Thoracic aorta (tissue), 2 donors: Measurements from ENCODE around the gene EXO1. TPM values are rescaled to one million over a fixed set of nuclear protein-coding genes. Genes with fewer than 3 reads are reported as not detected.

ENCODE experiments used
- ATAC-seq: fragments of 150-250 bp; one replicate; pipeline ENCODE4 v1.8.0; 2017; ENCODE audit warnings: low read depth; ENCODE audit not compliant: insufficient number of reproducible peaks, low FRiP score
- DNase-seq: peaks from one replicate; pipeline ENCODE4 v3.0.0-alpha.2; 2020; ENCODE audit warnings: low spot score
- H3K27ac ChIP-seq, 2 donors: fragments of 200-600 bp; sonication (generic); 1 replicate in 1 of 2; 2 replicates in 1 of 2; pipeline ENCODE4 v1.5.1; 2016; ENCODE audit warnings: mild to moderate bottlenecking in 2 of 2, moderate library complexity in 2 of 2
- H3K27me3 ChIP-seq: fragments of 200-600 bp; sonication (generic); replicated peaks from 2 replicates; pipeline ENCODE4 v1.6.0; 2016; ENCODE audit warnings: mild to moderate bottlenecking; ENCODE audit not compliant: insufficient read depth
- H3K36me3 ChIP-seq: fragments of 200-600 bp; sonication (generic); one replicate; pipeline ENCODE4 v1.5.1; 2016
- H3K4me1 ChIP-seq, 2 donors: fragments of 200-600 bp; sonication (generic); 1 replicate in 1 of 2; 2 replicates in 1 of 2; pipeline versions ENCODE4 v1.5.1 to v1.6.0; 2016; ENCODE audit warnings: low read depth in 2 of 2, mild to moderate bottlenecking in 1 of 2; ENCODE audit not compliant: control insufficient read depth in 1 of 2
- H3K4me3 ChIP-seq: fragments of 200-600 bp; sonication (generic); 2 replicates; pipeline ENCODE4 v1.5.1; 2016; ENCODE audit warnings: mild to moderate bottlenecking
- H3K9me3 ChIP-seq: fragments of 200-600 bp; sonication (generic); 2 replicates; pipeline ENCODE4 v1.5.1; 2016
- total RNA-seq, 2 donors: library from RNA; depleted of rRNA; stranded (reverse); fragments of >200 nt; gene quantifications; one replicate each; pipeline versions ENCODE4 v1.1.0 to v1.2.3, GENCODE V29; 2016
- TF ChIP-seq, protein P1 (sequence below): fragments of 200-600 bp; sonication (generic); IDR thresholded peaks from one replicate; pipeline ENCODE4 v1.5.1; 2019; ENCODE audit warnings: antibody characterized with exemption

The EXO1 gene
- total RNA-seq, 2 donors from 2014 or later, result 0.42 TPM; not detected in 1

DNA sequence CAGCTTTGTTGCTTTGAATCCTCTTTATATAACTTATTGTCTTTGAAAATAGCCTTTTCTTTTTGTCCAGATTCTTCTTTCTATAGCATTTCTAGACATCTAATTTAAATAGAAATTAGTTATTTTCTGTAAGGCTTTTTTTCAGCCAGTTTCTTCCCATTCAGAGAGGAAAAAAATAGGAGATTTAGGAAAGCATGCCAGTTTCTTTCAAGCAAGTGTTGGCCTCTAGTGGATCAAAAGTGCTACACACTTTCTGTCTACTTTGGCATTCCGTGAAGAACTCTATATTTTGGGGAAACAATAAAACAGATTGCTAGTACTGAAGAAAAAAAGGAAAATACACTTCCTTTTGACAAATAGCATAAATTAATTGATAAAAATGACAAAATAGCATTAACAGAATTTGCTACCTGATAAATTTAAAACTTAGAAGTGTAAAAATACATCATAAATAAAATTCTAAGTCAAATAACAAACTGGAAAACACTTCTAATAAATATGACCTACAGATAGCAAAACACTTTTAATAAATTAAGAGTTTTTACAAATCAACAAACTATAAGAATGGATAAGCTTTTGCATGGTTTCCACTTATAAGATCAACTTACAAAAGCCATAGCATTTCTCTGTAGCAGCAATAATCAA is 13.1 kb upstream of the EXO1 start:
- H3K27me3 ChIP-seq, result no peaks in the 10 kb centered on the region
- no peaks in the 10 kb centered on the region for H3K9me3 ChIP-seq
- no peak for ATAC-seq
- no peak overlapping the region for H3K4me3 ChIP-seq
- no peak for DNase-seq
- no peaks in the 10 kb centered on the region for H3K36me3 ChIP-seq
- H3K27ac ChIP-seq, result no peak overlapping the region
- TF ChIP-seq, protein P1, sequence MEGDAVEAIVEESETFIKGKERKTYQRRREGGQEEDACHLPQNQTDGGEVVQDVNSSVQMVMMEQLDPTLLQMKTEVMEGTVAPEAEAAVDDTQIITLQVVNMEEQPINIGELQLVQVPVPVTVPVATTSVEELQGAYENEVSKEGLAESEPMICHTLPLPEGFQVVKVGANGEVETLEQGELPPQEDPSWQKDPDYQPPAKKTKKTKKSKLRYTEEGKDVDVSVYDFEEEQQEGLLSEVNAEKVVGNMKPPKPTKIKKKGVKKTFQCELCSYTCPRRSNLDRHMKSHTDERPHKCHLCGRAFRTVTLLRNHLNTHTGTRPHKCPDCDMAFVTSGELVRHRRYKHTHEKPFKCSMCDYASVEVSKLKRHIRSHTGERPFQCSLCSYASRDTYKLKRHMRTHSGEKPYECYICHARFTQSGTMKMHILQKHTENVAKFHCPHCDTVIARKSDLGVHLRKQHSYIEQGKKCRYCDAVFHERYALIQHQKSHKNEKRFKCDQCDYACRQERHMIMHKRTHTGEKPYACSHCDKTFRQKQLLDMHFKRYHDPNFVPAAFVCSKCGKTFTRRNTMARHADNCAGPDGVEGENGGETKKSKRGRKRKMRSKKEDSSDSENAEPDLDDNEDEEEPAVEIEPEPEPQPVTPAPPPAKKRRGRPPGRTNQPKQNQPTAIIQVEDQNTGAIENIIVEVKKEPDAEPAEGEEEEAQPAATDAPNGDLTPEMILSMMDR, result peak; percentile 63
- no peaks in the 10 kb centered on the region for H3K4me1 ChIP-seq

DNA sequence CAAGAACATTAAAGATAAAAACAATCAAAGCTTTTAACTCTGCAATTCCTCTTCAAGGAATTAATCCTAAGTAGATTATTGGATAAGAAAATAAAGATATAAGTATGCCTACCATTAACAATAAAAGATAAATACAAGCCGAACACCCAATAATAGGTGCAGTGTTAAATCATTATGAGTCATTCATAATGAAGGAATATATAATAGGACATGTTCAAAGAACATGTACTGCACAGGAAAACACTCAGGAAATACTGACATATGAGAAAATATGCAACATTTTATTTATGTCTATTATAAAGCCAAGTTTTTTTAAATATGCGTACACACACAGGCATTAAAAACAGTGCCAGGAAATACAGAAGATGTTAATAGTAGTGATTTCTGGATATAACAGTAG is 11.1 kb upstream of the EXO1 start:
- no peak for ATAC-seq
- no peak overlapping the region for H3K27ac ChIP-seq
- TF ChIP-seq, protein P1, result no peak
- no peaks in the 10 kb centered on the region for H3K27me3 ChIP-seq
- H3K9me3 ChIP-seq, result no peaks in the 10 kb centered on the region
- no peak overlapping the region for H3K4me3 ChIP-seq
- H3K36me3 ChIP-seq, result no peaks in the 10 kb centered on the region
- H3K4me1 ChIP-seq, result no peaks in the 10 kb centered on the region
- DNase-seq, result no peak

DNA sequence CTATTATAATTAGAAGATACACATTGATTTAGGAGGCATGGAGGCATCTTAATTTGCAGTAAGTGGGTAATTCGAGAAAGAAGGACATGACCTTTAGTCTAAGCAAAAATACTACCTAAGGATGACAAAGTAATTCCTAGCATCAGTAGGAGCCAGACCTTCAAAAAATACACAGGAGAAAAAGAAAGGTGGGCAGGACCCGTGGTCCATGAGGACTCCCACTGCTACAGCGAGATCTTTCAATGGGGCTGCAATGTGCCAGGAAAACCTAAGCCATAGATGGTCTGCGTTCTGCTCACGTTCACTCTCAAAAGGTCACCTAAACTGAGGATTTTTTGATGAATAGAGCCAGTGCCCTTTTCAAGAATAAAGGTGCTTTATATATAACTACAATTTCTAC is 10.6 kb upstream of the EXO1 start:
- no peak overlapping the region for H3K4me3 ChIP-seq
- no peaks in the 10 kb centered on the region for H3K9me3 ChIP-seq
- no peak overlapping the region for H3K27ac ChIP-seq
- H3K36me3 ChIP-seq, result no peaks in the 10 kb centered on the region
- H3K27me3 ChIP-seq, result no peaks in the 10 kb centered on the region
- no peaks in the 10 kb centered on the region for H3K4me1 ChIP-seq
- no peak for ATAC-seq
- DNase-seq, result no peak
- TF ChIP-seq, protein P1, result no peak

DNA sequence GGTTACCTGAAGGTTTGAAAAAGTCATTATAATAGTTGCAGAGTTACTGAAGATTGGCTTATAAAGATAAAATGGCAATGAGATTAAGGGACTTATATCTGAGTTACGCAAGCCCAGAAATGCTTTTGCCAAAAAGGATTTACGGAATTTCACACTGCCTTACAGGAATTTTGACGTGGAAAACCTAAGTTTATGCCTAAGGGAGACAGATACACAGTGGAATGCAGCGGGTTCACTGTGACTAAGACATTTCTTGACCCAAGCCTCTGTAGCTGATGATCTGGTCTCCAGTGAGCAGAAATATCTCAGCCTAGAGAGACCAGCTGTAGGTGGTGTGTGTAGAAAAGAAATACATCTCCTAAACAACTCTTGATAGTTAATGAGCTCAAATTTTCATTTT is 10.1 kb upstream of the EXO1 start:
- Histone ChIP-seq H3K4me1 (no peaks in the 10 kb centered on the region), H3K36me3 (no peaks in the 10 kb centered on the region), H3K9me3 (no peaks in the 10 kb centered on the region), H3K27ac (no peak overlapping the region), H3K27me3 (no peaks in the 10 kb centered on the region), H3K4me3 (no peak overlapping the region)
- TF ChIP-seq, protein P1, result no peak
- ATAC-seq (no peak), DNase-seq (no peak)

DNA sequence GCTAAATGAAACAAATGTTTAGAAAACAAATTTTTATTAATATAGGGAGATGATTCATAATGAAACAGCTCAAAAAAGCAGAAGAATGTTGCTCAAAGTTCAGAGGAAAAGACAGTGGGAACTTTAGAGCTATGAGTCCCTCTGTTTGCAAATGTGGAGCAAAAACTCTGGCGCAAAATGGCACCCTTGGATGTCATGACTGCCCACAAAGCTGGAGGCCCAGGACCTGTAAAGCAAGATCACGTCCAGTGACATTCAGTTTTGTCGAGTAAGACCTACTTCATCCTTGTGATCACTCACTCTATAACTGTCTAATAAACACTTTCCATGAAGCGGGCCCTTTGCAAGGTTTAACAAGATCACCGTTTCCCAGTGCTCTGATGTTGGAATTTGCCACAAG is 9.1 kb upstream of the EXO1 start:
- TF ChIP-seq, protein P1, result no peak
- Histone ChIP-seq H3K27ac (no peak overlapping the region), H3K27me3 (no peaks in the 10 kb centered on the region), H3K4me3 (no peak overlapping the region), H3K4me1 (no peaks in the 10 kb centered on the region), H3K36me3 (no peaks in the 10 kb centered on the region), H3K9me3 (no peaks in the 10 kb centered on the region)
- no peak for DNase-seq
- no peak for ATAC-seq
